A673 (cell line): ENCODE data around the gene MYRF.

Experiments
- EZH2 ChIP-seq: fragments of 200-600 bp; sonication (generic); IDR thresholded peaks from 2 replicates; pipeline ENCODE4 v1.6.1; 2017; ENCODE audit warnings: borderline replicate concordance, low read depth, mild to moderate bottlenecking, mixed read lengths, antibody characterized with exemption, low read length; ENCODE audit not compliant: poor library complexity, severe bottlenecking
- TF ChIP-seq, protein P1 (sequence below): fragments of 300-800, 200-600 bp; sonication (generic); conservative IDR thresholded peaks from 2 replicates; pipeline ENCODE4 v1.5.1; 2017; ENCODE audit warnings: low read depth, mild to moderate bottlenecking, antibody characterized with exemption, low read length, moderate library complexity, mixed read lengths

- TF ChIP-seq, protein P1, sequence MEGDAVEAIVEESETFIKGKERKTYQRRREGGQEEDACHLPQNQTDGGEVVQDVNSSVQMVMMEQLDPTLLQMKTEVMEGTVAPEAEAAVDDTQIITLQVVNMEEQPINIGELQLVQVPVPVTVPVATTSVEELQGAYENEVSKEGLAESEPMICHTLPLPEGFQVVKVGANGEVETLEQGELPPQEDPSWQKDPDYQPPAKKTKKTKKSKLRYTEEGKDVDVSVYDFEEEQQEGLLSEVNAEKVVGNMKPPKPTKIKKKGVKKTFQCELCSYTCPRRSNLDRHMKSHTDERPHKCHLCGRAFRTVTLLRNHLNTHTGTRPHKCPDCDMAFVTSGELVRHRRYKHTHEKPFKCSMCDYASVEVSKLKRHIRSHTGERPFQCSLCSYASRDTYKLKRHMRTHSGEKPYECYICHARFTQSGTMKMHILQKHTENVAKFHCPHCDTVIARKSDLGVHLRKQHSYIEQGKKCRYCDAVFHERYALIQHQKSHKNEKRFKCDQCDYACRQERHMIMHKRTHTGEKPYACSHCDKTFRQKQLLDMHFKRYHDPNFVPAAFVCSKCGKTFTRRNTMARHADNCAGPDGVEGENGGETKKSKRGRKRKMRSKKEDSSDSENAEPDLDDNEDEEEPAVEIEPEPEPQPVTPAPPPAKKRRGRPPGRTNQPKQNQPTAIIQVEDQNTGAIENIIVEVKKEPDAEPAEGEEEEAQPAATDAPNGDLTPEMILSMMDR = no peak
- no peak for TF ChIP-seq EZH2
Observed at GRCh38 chr11:61832754-61833153, 80.3 kb downstream of the MYRF start.
